Activated CD4-positive, alpha-beta memory T cell treated with anti-CD3 and anti-CD28 coated beads, Interleukin-2, amount 10 ng/mL, durations not matched to agents 7 days and 5 days (primary cell): ENCODE measurements around the gene OMD. TPM values are rescaled to one million over a fixed set of nuclear protein-coding genes. Genes with fewer than 3 reads are reported as not detected.

Experiments used
- CTCF ChIA-PET: fragments of 350-600 bp; sonication (Branson Sonifier 250); formaldehyde crosslinking; loops from one replicate; lab custom pipeline; 2021; ENCODE audit warnings: antibody characterized with exemption, inconsistent platforms; lab: Charles Lee
- POLR2A ChIA-PET: fragments of 350-600 bp; sonication (Branson Sonifier 250); formaldehyde crosslinking; loops from one replicate; lab custom pipeline; 2021; ENCODE audit warnings: antibody characterized with exemption; lab: Charles Lee
- DNase-seq: peaks from one replicate; pipeline ENCODE4 v3.0.0-alpha.2; 2020
- H3K27ac Mint-ChIP-seq: one replicate; pipeline ENCODE4 v1.8.0; 2021; ENCODE audit warnings: mild to moderate bottlenecking, mixed read lengths
- H3K27me3 Mint-ChIP-seq: one replicate; pipeline ENCODE4 v1.8.0; 2021; ENCODE audit warnings: mixed read lengths
- H3K36me3 Mint-ChIP-seq: one replicate; pipeline ENCODE4 v1.8.0; 2021; ENCODE audit warnings: low read depth, mixed read lengths
- H3K4me1 Mint-ChIP-seq: one replicate; pipeline ENCODE4 v1.8.0; 2021; ENCODE audit warnings: mixed read lengths
- H3K4me3 Mint-ChIP-seq: one replicate; pipeline ENCODE4 v1.8.0; 2021; ENCODE audit warnings: mild to moderate bottlenecking, mixed read lengths
- H3K9me3 Mint-ChIP-seq: one replicate; pipeline ENCODE4 v1.8.0; 2021; ENCODE audit warnings: mixed read lengths
- total RNA-seq, 2 experiments: library from RNA; stranded (reverse); gene quantifications; one replicate each; pipeline ENCODE4 v1.2.3, GENCODE V29; 2021

The OMD gene
- total RNA-seq, 2 experiments from 2014 or later = not detected

- Mint-ChIP-seq H3K9me3 (no peaks in the 10 kb centered on the region), H3K36me3 (peaks cover 11% of the 10 kb centered on the region), H3K4me3 (no peak overlapping the region), H3K27ac (no peak overlapping the region), H3K27me3 (no peaks in the 10 kb centered on the region), H3K4me1 (peaks cover 1% of the 10 kb centered on the region)
- no peak for DNase-seq
- ChIA-PET POLR2A (no interaction called here), CTCF (no interaction called here)
These were observed 39.9 kb downstream of the OMD start for GRCh38 chr9:92384375-92384774.

GRCh38 chr9:92381775-92382174 lies 42.5 kb downstream of the OMD start:
- Mint-ChIP-seq H3K4me1 (peaks cover 11% of the 10 kb centered on the region), H3K27me3 (no peaks in the 10 kb centered on the region), H3K9me3 (no peaks in the 10 kb centered on the region), H3K36me3 (peaks cover 9% of the 10 kb centered on the region), H3K27ac (no peak overlapping the region), H3K4me3 (no peak overlapping the region)
- no peak for DNase-seq
- POLR2A ChIA-PET = no interaction called here
- CTCF ChIA-PET = no interaction called here

DNA sequence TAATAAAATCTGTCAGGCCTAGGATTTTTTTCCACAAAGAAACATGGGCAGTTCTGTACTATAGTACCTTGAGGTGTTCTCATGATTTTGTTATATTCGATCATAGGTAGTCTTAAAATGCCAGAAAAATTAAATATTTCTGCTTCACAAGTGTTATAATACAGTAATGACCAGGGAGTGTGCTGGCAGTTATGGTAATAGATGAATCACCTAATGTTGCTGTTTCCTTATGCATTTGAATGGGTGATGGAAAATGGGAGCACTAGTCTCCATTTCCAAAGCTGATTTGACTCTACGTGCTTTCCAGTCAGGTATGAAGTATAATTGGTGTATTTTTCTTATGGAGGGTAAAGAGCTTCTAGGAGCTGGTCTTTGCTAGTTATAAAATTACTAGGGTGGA lies 43.7 kb downstream of the OMD start:
- no peak overlapping the region for H3K4me3 Mint-ChIP-seq
- H3K36me3 Mint-ChIP-seq = peaks cover 16% of the 10 kb centered on the region
- peaks cover 11% of the 10 kb centered on the region for H3K4me1 Mint-ChIP-seq
- no peaks in the 10 kb centered on the region for H3K27me3 Mint-ChIP-seq
- ChIA-PET CTCF (no interaction called here), POLR2A (no interaction called here)
- H3K9me3 Mint-ChIP-seq = no peaks in the 10 kb centered on the region
- no peak overlapping the region for H3K27ac Mint-ChIP-seq
- no peak for DNase-seq

DNA sequence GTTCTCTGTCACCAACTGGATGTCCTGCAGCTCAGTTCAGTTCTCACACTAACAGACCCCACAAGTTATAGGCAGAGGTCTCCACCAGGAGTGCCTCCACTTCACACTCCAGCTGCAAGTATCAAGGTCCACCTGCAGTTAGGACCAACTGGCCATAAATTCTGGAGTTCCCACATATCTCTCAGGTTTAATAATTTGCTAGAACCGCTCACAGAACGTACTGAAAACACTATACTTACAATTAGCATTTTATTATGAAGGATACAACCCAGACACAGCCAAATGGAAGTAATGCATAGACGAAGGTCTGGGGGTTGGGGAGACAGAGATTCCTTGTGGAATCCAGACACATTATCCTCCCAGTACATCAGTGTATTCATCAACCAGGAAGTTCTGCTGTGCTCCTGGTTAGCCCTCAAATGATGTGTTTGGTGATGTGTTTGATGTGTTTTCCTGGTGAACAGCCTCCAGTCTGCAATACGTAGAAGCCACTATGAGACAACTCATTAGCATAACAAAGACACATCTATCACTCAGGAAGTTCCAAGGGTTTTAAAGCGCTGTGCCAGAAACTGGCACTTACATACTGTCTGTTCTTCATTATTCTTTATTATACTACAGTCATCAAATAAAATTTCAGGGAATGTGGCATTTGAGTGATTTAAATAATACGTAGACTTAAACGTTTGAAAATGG lies 45.3 kb downstream of the OMD start:
- no peak for DNase-seq
- Mint-ChIP-seq H3K27ac (no peak overlapping the region), H3K27me3 (no peaks in the 10 kb centered on the region), H3K4me1 (peaks cover 11% of the 10 kb centered on the region), H3K36me3 (peaks cover 27% of the 10 kb centered on the region), H3K4me3 (no peak overlapping the region), H3K9me3 (peaks cover 2% of the 10 kb centered on the region)
- ChIA-PET CTCF (no interaction called here), POLR2A (no interaction called here)

- POLR2A ChIA-PET = no interaction called here
- CTCF ChIA-PET = no interaction called here
- Mint-ChIP-seq H3K4me1 (peaks cover 11% of the 10 kb centered on the region), H3K27me3 (no peaks in the 10 kb centered on the region), H3K9me3 (peaks cover 3% of the 10 kb centered on the region), H3K36me3 (peaks cover 31% of the 10 kb centered on the region), H3K27ac (no peak overlapping the region), H3K4me3 (no peak overlapping the region)
- no peak for DNase-seq
These were observed 46.4 kb downstream of the OMD start for GRCh38 chr9:92377876-92378275.

DNA sequence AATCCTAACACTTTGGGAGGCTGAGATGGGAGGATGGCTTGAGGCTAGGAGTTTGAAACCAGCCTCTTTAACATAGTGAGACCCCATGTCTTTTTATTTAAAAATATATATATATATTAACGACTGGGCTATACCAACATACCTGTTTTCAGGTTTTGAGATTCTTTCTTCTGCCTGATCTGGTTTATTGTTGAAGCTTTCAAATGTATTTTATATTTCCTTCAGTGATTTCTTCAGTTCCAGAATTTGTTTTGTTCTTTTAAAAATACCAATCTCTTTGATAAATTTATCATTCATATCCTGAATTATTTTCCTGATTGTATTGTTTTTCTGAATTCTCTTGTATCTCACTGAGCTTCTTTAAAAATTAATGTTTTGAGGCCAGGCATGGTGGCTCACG lies 51.1 kb downstream of the OMD start:
- POLR2A ChIA-PET = no interaction called here
- no peak for DNase-seq
- Mint-ChIP-seq H3K36me3 (peaks cover 38% of the 10 kb centered on the region), H3K4me3 (no peak overlapping the region), H3K9me3 (peaks cover 6% of the 10 kb centered on the region), H3K27ac (no peak overlapping the region), H3K4me1 (peaks cover 4% of the 10 kb centered on the region), H3K27me3 (no peaks in the 10 kb centered on the region)
- CTCF ChIA-PET = no interaction called here

GRCh38 chr9:92369075-92369474 lies 55.2 kb downstream of the OMD start:
- Mint-ChIP-seq H3K27me3 (no peaks in the 10 kb centered on the region), H3K27ac (no peak overlapping the region), H3K36me3 (peaks cover 24% of the 10 kb centered on the region), H3K4me1 (no peaks in the 10 kb centered on the region), H3K9me3 (peaks cover 4% of the 10 kb centered on the region), H3K4me3 (no peak overlapping the region)
- POLR2A ChIA-PET = no interaction called here
- DNase-seq = no peak
- CTCF ChIA-PET = no interaction called here

Other genes with a start within 250 kb of the OMD start
- gene IARS1, start 130.8 kb downstream of the OMD start, total RNA-seq = 100 to 1,000 TPM; 145 to 152 TPM
- gene NOL8, start 99.1 kb downstream of the OMD start, total RNA-seq = 10 to 100 TPM; 48.0 to 48.9 TPM
- 10 to 100 TPM; 18.8 to 22.0 TPM for gene CENPP, start 98.5 kb downstream of the OMD start, total RNA-seq
- gene OGN, start 19.9 kb downstream of the OMD start, total RNA-seq = not detected
- not detected for gene ASPN, start 58.0 kb upstream of the OMD start, total RNA-seq
- gene ECM2, start 111.5 kb upstream of the OMD start, total RNA-seq = not detected
- 10 to 100 TPM; 11.4 to 11.5 TPM for gene IPPK, start 245.7 kb upstream of the OMD start, total RNA-seq